HUES64 (cell line): ENCODE results near the gene TMEM214.

Source experiments
- H3K27ac ChIP-seq: 2 replicates; pipeline ENCODE4 v1.7.0; 2013; ENCODE audit warnings: low read depth, low read length, inconsistent platforms
- H3K27me3 ChIP-seq: 2 replicates; pipeline ENCODE4 v1.6.1; 2013; ENCODE audit warnings: mild to moderate bottlenecking, low read length; ENCODE audit not compliant: insufficient read depth
- H3K36me3 ChIP-seq: 2 replicates; pipeline ENCODE4 v1.6.1; 2013; ENCODE audit warnings: mild to moderate bottlenecking, low read length; ENCODE audit not compliant: insufficient read depth
- H3K4me1 ChIP-seq: 2 replicates; pipeline ENCODE4 v1.6.1; 2013; ENCODE audit warnings: mild to moderate bottlenecking, low read length, moderate library complexity; ENCODE audit not compliant: insufficient read depth
- H3K4me3 ChIP-seq: 2 replicates; pipeline ENCODE4 v1.5.1; 2013; ENCODE audit warnings: mild to moderate bottlenecking, low read length, moderate library complexity
- H3K9ac ChIP-seq: 2 replicates; pipeline ENCODE4 v1.6.1; 2013; ENCODE audit warnings: mild to moderate bottlenecking, low read depth, low read length
- H3K9me3 ChIP-seq: 2 replicates; pipeline ENCODE4 v1.6.1; 2013; ENCODE audit warnings: low read depth, low read length; ENCODE audit not compliant: insufficient read depth
- WGBS: fragments of 150-250, 120-280 bp; methylation state at CpG from one replicate; pipeline ENCODE4 v1.1.7; 2013; ENCODE audit warnings: missing lambda C conversion rate; 5-methylcytosine and 5-hydroxymethylcytosine counted together

The TMEM214 gene

GRCh38 chr2:27042159-27042661, 9.4 kb downstream of the TMEM214 start:
- H3K36me3 ChIP-seq = peaks cover 59% of the 10 kb centered on the region
- no peak overlapping the region for H3K27ac ChIP-seq

GRCh38 chr2:27042985-27043634, 10.3 kb downstream of the TMEM214 start:
- Histone ChIP-seq H3K27ac (no peak overlapping the region), H3K9me3 (no peaks in the 10 kb centered on the region), H3K36me3 (peaks cover 50% of the 10 kb centered on the region), H3K4me3 (no peak overlapping the region), H3K4me1 (no peaks in the 10 kb centered on the region), H3K27me3 (no peaks in the 10 kb centered on the region), H3K9ac (no peak overlapping the region)
- 95% methylated on average over 6 of the region's 7 CpGs for WGBS

More at GRCh38 chr2:27042159-27042661, 9.4 kb downstream of the TMEM214 start:
- Histone ChIP-seq H3K9ac (no peak overlapping the region), H3K4me3 (no peak overlapping the region), H3K9me3 (no peaks in the 10 kb centered on the region), H3K27me3 (no peaks in the 10 kb centered on the region), H3K4me1 (no peaks in the 10 kb centered on the region)
- 95% methylated on average over 10 of the region's 10 CpGs for WGBS

GRCh38 chr2:27049422-27050280, 16.9 kb downstream of the TMEM214 start:
- Histone ChIP-seq H3K27me3 (no peaks in the 10 kb centered on the region), H3K4me3 (peak overlapping the region; percentile 66), H3K9ac (peak overlapping the region; percentile 63), H3K27ac (peak overlapping the region; percentile 17; the same call in 1 of the 2 replicates), H3K4me1 (no peaks in the 10 kb centered on the region), H3K9me3 (no peaks in the 10 kb centered on the region), H3K36me3 (peaks cover 13% of the 10 kb centered on the region)
- WGBS = 12% methylated on average over 52 of the region's 52 CpGs

- no peaks in the 10 kb centered on the region for H3K4me1 ChIP-seq
- WGBS = under 1% methylated on average over 48 of the region's 48 CpGs
Measured at GRCh38 chr2:27050281-27050995, 17.7 kb downstream of the TMEM214 start.

GRCh38 chr2:27050996-27051901, 18.5 kb downstream of the TMEM214 start, which contains the start of gene AGBL5:
Gene AGBL5, plus strand, starts transcription at chr2:27051668. Its CDS starts 1,291 bp downstream, at chr2:27052959.
- Histone ChIP-seq H3K36me3 (peaks cover 29% of the 10 kb centered on the region), H3K27me3 (no peaks in the 10 kb centered on the region)

More at GRCh38 chr2:27050281-27050995, 17.7 kb downstream of the TMEM214 start:
- H3K9ac ChIP-seq = peak overlapping the region; percentile 63
- H3K9me3 ChIP-seq = no peaks in the 10 kb centered on the region
- H3K4me3 ChIP-seq = peak overlapping the region; percentile 66
- H3K36me3 ChIP-seq = peaks cover 21% of the 10 kb centered on the region
- H3K27ac ChIP-seq = peak overlapping the region; percentile 44; the same call in 1 of the 2 replicates
- no peaks in the 10 kb centered on the region for H3K27me3 ChIP-seq

GRCh38 chr2:27051902-27052645, 19.3 kb downstream of the TMEM214 start:
- 2% methylated on average over 21 of the region's 24 CpGs for WGBS
- Histone ChIP-seq H3K9me3 (no peaks in the 10 kb centered on the region), H3K4me3 (peak overlapping the region; percentile 66), H3K36me3 (peaks cover 37% of the 10 kb centered on the region), H3K9ac (peak overlapping the region; percentile 84), H3K27ac (no peak overlapping the region), H3K27me3 (no peaks in the 10 kb centered on the region), H3K4me1 (no peaks in the 10 kb centered on the region)

More at GRCh38 chr2:27050996-27051901, 18.5 kb downstream of the TMEM214 start, which contains the start of gene AGBL5:
- Histone ChIP-seq H3K9me3 (no peaks in the 10 kb centered on the region), H3K27ac (peak within 1 kb of the TSS; percentile 67), H3K9ac (peak within 1 kb of the TSS; percentile 84), H3K4me1 (no peaks in the 10 kb centered on the region), H3K4me3 (peak within 1 kb of the TSS; percentile 66)
- under 1% methylated on average over 67 of the region's 67 CpGs for WGBS

- H3K4me3 ChIP-seq = no peak overlapping the region
- WGBS = 86% methylated on average over 11 of the region's 11 CpGs
- no peak overlapping the region for H3K9ac ChIP-seq
- H3K36me3 ChIP-seq = peaks cover 42% of the 10 kb centered on the region
- H3K27me3 ChIP-seq = no peaks in the 10 kb centered on the region
- no peaks in the 10 kb centered on the region for H3K9me3 ChIP-seq
- H3K4me1 ChIP-seq = no peaks in the 10 kb centered on the region
- no peak overlapping the region for H3K27ac ChIP-seq
Measured at GRCh38 chr2:27053321-27053720, 20.6 kb downstream of the TMEM214 start.

- Histone ChIP-seq H3K27ac (no peak overlapping the region), H3K9ac (no peak overlapping the region), H3K36me3 (peaks cover 46% of the 10 kb centered on the region), H3K9me3 (no peaks in the 10 kb centered on the region), H3K4me1 (no peaks in the 10 kb centered on the region), H3K27me3 (no peaks in the 10 kb centered on the region), H3K4me3 (no peak overlapping the region)
- 81% methylated on average over 8 of the region's 8 CpGs for WGBS
Measured at GRCh38 chr2:27053776-27054175, 21.0 kb downstream of the TMEM214 start.

- Histone ChIP-seq H3K9me3 (no peaks in the 10 kb centered on the region), H3K4me3 (no peak overlapping the region), H3K9ac (no peak overlapping the region), H3K36me3 (peaks cover 55% of the 10 kb centered on the region), H3K27me3 (no peaks in the 10 kb centered on the region), H3K27ac (no peak overlapping the region), H3K4me1 (no peaks in the 10 kb centered on the region)
- 96% methylated on average over 11 of the region's 11 CpGs for WGBS
Measured at GRCh38 chr2:27054721-27055120, 22.0 kb downstream of the TMEM214 start.
